Measurements from ENCODE around the gene KSR1.

Gene KSR1

DNA sequence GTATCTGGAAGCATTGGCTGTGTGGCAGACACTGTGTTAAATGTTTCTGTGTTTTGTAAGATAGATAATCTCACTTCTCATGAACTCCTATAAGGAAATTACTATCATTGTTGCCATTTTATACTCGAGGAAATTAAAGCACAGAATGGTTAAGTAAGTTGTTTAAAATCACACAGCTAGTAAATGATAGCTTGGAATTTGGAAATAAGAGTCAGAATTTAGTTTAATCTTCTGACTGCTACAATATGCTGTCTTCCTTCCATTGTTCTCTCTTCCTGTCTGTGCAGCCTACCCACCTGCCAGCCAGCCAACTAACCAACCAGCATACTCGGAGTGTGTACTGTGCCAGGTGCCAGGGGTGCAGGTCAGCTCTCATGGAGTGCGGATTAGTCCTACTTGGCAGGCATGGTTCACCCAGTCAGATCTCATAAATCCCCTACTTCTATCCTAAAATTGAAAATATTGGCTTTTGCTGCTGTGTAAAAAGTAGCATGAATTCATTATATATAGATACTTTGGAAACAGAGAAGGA is 94.8 kb downstream of the KSR1 start:
- no peak for DNase-seq (ENCODE audit: low read depth)

DNA sequence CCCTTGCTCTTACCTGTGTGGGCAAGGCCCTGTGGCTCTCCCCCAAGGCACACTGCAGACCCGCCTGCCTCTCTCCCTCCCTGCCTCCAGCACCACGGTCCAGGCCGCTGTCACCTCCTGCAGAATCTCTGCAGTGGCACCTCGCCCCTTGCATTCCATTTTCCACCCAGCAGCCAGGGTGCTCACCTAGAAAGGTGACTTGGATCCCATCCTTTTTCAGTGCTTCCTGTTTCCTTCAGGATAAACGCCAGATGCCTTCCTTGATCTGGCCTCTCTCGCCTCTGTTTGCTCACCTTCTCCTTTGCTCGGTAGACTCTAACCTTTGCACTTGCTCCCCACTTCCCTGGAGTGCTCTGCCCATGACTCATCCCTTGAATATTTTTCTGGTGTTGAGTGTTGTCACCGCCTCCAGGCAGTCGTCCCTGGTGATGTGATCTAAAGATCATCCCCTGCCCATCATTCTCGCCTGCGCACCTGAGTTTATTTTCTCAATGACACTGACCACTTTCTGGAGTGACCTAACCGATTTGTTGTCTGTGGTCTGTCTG is 95.5 kb downstream of the KSR1 start:
- no peak for DNase-seq (ENCODE audit: low read depth)

GRCh38 chr17:27552276-27552732 is 96.1 kb downstream of the KSR1 start:
- peak; percentile 11 for DNase-seq (ENCODE audit: low read depth)

GRCh38 chr17:27553019-27553511 is 96.8 kb downstream of the KSR1 start:
- no peak for DNase-seq (ENCODE audit: low read depth)

DNA sequence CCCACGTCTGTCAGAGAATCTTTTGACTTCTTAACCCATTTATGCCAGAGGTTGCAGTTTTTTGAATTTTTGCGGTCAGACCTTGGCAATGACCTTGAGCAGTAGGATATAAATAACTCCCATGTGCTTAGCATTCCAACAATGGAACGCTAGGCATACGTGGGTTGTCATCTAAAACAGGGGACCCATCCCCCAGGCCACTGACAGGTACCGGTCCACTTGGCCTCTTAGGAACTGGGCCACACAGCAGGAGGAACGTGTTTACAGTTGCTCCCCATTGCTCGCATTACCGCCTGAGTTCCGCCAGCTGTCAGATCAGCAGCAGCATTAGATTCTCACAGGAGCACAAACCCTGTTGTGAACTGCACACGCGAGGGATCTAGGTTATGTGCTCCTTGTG is 97.9 kb downstream of the KSR1 start:
- no peak for DNase-seq (ENCODE audit: low read depth)

DNA sequence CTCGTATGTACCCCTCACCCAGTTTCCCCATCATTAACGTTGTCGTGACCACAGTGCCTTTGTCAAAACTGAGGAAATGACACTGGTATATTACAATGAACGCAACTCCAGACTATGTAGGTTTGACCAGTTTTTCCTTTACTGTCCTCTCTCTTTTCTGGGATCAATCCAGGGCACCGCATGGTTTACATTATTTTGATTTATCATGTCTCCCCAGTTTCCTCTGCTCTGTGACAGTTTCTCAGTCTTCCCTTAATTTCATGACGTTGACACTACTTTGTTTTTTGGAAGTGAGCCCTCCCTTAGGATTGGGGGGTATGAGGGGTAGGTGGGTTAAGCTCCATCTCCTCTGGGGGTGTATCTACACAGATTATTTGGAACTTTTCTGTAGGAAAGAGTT is 98.7 kb downstream of the KSR1 start:
- no peak for DNase-seq (ENCODE audit: low read depth)

DNA sequence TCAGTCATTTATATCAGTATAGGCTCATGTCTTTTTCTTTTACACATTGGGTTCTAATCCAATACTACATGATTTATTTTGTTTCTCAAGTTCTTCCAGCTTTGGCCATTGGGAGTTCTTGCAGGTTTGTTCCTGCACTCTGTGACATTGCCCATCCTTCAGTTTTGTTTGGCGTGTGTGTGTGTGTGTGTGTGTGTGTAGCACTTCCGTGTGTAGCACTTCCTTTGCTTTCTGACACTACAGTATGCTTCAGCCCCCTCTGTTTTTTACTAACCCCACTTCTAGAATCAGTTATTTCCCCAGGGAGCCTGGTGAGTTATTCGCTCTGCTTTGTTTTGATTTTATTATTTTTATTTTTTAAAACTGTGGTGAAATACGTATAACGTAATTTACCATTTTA is 99.1 kb downstream of the KSR1 start:
- no peak for DNase-seq (ENCODE audit: low read depth)

DNA sequence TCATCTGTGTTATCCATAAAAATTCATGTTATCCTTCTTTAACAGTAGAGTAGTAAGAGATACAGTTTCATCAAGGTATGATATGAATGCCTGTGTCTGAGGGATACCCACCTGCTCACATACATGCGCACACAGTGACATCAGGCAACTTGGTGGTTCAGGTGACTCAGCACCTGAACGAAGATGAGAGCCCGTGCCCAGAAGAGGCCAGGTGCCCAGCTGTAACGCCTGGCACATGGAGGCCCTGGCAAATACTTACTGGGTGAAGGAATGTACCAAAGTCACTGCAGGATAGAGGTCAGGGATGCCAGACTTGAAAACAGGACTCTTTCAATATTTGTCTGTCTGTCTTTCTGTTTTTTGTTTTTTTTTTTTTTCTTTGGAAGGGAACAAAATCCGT is 102.1 kb downstream of the KSR1 start:
- DNase-seq (ENCODE audit: low read depth), result no peak

- DNase-seq (ENCODE audit: low read depth), result no peak
Observed at GRCh38 chr17:27558842-27559505, 102.7 kb downstream of the KSR1 start.

GRCh38 chr17:27559506-27560481 is 103.5 kb downstream of the KSR1 start:
- DNase-seq (ENCODE audit: low read depth), result no peak

DNA sequence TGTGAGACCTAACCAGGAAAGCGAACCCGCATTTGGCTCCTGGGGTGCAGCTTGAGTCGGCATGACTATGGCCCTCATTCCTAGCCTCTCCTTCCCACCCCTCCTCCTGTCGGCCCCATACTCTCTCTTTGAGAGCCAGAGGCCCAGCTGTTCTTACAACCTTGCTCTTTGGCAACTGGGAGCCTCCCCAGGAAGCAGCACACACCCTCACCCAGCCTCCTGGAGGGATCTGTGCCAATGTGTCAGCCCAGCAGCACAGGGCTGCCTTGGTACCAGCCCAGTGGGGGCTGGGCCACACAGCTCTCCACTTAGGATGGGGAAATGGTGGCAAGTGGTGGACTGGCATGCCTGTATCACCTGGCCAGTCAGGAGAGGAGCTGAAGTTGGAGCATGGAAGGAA is 104.4 kb downstream of the KSR1 start:
- DNase-seq (ENCODE audit: low read depth), result no peak

DNA sequence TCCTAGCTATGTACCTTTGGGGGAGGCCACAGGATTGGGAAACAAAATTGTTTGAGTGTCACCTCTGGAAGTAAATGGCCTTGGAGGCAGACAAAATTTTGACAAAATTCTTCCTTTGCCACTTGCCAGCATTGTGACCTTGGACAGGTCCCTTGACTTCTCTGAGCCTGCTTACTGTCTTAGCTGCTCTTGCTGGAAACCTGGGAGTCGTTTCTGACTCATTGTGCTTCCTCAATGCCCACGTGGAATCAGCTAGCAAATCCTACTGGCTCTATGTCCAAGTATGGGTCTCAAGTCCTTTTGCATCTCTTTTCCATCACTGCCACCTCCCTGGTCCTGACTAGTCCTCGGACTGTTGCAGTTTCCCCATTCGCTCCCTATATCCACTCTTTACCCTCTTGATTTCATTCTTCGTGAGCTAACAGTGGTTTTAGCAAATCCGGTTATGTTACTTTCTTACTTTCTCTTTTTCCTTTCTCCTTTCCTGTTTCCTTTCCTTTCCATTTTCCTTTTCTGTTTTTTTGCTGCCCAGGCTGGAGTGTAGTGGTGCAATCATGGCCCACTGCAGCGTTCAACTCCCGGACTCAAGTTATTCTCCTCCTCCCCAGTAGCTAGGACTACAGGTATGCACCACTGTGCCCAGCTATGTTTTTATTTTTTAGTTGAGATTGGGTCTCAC is 106.7 kb downstream of the KSR1 start:
- DNase-seq (ENCODE audit: low read depth), result no peak

- DNase-seq (ENCODE audit: low read depth), result no peak
Observed at GRCh38 chr17:27563532-27563931, 107.3 kb downstream of the KSR1 start.

GRCh38 chr17:27564463-27564862 is 108.2 kb downstream of the KSR1 start:
- no peak for DNase-seq (ENCODE audit: low read depth)

DNA sequence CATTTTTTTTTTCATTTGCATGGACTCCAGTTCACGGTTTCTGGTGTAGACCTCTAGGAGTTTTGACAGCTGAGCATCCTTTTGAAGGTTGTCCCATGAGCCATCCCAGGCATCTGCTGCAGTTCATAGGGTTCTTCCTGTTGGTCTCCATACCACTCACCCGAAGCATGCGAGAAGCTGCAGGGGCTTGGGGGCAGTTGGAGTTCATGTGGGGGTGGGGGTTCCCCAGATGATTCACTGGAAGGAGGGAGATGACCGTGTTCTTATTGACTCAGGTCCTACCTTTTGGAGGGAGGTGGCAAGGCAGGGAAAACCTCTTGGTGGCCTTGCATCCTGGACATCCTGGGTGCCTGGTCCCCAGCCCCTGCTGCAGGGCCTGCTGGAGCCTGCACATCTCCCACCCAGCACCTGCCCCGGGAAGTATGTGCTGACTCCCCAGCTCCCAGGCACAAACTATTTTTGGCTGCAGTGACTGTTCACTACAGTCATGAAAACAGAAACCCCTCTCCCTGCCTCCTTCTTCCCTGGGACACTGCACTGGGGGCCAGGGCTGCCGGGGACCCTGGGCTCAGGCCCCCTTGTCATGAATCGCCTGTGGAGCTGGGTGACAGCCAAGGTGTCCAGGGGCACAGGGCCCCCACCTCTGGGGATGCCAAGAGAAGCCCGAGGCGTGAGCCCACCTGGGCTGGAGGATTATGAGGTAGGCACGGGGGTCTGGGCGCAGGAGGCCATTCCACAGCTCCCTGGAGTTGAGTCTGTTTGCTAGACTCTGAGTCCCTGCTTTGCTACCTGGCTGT is 109.8 kb downstream of the KSR1 start:
- DNase-seq (ENCODE audit: low read depth), result no peak

- DNase-seq (ENCODE audit: low read depth), result no peak
Observed at GRCh38 chr17:27566671-27567562, 110.7 kb downstream of the KSR1 start.

GRCh38 chr17:27567563-27567859 is 111.3 kb downstream of the KSR1 start:
- DNase-seq (ENCODE audit: low read depth), result no peak

GRCh38 chr17:27568216-27568615 is 112.0 kb downstream of the KSR1 start:
- no peak for DNase-seq (ENCODE audit: low read depth)

DNA sequence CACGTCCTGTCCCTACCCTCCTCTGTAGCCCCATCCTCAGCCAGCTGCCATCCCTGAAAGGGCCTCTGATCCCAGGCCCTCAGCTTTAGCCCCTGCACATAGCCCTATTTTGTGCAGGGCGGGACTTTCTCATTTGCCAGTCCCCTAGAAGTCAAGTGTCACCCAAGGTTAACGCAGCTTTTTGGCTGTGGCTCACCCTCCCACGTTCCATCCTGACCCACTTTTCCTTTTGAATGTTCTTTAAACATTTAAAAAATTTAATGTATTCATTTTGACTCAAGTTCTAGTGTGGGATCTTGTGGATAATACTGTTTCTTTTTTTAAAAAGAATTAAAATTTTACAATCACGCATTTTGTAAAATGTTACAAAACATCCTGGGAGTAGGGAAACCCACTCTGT is 112.6 kb downstream of the KSR1 start:
- DNase-seq (ENCODE audit: low read depth), result no peak

GRCh38 chr17:27569257-27569722 is 113.0 kb downstream of the KSR1 start:
- no peak for DNase-seq (ENCODE audit: low read depth)
